Measurements from ENCODE around the gene KCNG2.

Gene KCNG2

DNA sequence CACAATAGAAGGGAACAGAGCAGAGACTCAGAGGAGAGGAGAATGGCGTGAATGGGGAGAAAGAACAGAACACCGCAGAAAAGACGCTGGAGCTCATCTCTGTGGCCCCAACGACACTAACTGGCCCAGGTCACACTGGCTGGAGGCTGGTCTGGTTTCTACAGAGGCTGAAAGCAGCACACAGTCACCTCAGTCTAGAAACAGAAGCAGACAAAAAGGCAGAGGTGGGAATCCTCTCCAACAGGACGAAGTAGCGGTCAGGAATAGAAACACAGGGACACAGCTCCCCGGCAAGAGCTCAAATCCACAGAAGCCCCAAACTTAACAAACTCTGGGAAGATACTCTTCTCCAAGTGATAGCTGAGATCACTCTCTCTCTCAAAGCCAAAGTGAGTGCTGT lies 144.5 kb downstream of the KCNG2 start:
- Histone ChIP-seq H3K27ac (no peak overlapping the region), H3K36me3 (peaks cover 97% of the 10 kb centered on the region), H3K4me1 (peaks cover 37% of the 10 kb centered on the region), H3K4me3 (no peak overlapping the region), H4K20me1 (peaks cover 100% of the 10 kb centered on the region), H3K27me3 (no peaks in the 10 kb centered on the region), H3K9ac (no peak overlapping the region), H3K9me3 (peaks cover 19% of the 10 kb centered on the region), H3K4me2 (no peak overlapping the region)
- TF ChIP-seq Cebpa-rat (IDR thresholded peaks at IDR 0.05) = no peak

DNA sequence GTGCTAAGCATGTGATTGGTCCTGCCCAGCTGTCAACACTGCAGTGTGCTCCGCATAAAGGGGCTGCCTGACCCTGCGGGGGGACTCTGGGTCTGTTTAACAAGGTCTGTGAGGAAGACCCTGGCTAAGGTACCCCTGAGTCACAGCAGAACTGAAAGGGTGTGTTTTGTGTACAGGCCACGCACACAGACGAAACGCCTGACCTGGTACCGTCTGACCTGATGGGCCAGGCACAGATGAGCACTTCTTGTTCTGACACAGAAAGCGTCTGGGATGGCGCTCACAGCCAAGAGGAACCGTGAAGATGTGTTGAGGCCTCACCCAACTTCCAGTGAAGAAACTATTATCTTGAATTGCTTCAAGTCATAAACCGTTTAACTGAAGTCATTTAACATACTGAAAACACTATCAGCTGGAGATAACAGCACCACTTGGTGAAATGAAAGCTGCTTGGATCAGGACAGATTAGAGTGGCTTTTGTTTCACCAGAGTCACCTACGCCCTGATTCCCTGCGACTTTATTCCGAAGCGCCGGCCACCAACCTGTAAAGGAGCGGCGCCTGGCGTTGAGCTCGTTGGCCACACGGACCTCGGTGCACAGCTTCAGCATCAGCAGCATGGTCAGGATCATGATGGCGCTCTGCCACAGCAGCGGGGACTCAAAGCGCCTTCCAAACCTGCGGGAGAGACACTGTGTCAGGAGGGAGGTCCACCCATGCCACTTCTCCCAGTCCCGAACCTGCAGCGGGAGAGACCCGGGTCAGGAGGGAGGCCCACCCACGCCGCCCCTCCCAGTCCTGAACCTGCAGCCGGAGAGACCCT lies 145.3 kb downstream of the KCNG2 start:
- H3K27ac ChIP-seq = no peak overlapping the region
- no peak overlapping the region for H3K9ac ChIP-seq
- peaks cover 100% of the 10 kb centered on the region for H4K20me1 ChIP-seq
- H3K9me3 ChIP-seq = peaks cover 11% of the 10 kb centered on the region
- no peak overlapping the region for H3K4me3 ChIP-seq
- peaks cover 43% of the 10 kb centered on the region for H3K4me1 ChIP-seq
- no peak for TF ChIP-seq Cebpa-rat (IDR thresholded peaks at IDR 0.05)
- peaks cover 94% of the 10 kb centered on the region for H3K36me3 ChIP-seq
- no peak overlapping the region for H3K4me2 ChIP-seq
- H3K27me3 ChIP-seq = no peaks in the 10 kb centered on the region

DNA sequence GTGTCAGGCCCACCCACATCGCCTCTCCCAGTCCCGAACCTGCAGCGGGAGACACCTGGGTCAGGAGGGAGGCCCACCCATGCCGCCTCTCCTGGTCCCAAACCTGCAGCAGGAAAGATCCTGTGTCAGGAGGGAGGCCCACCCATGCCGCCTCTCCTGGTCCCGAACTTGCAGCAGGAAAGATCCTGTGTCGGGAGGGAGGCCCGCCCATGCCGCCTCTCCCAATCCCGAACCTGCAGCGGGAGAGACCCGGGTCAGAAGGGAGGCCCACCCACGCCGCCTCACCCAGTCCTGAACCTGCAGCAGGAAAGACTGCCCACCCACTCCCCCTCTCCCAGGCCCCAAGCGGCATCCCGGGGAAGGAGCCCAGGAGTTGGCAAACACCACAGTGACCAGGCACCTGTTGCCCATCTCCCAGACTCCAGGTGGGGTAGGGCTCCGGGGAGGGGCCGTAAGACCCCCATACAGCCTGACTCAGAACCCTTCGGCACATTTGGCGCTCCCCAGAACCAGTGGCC lies 145.9 kb downstream of the KCNG2 start:
- H3K4me3 ChIP-seq = no peak overlapping the region
- H3K9me3 ChIP-seq = peaks cover 7% of the 10 kb centered on the region; the same call in 1 of the 2 replicates
- TF ChIP-seq Cebpa-rat (IDR thresholded peaks at IDR 0.05) = no peak
- H3K4me1 ChIP-seq = peaks cover 50% of the 10 kb centered on the region
- H3K27ac ChIP-seq = 0 out of 2 replicates have a peak overlapping the region, but pooled peaks have one; percentile 55
- H4K20me1 ChIP-seq = peaks cover 100% of the 10 kb centered on the region
- peaks cover 94% of the 10 kb centered on the region for H3K36me3 ChIP-seq
- H3K9ac ChIP-seq = no peak overlapping the region
- no peaks in the 10 kb centered on the region for H3K27me3 ChIP-seq
- H3K4me2 ChIP-seq = peak overlapping the region; percentile 71; the same call in 1 of the 2 replicates

DNA sequence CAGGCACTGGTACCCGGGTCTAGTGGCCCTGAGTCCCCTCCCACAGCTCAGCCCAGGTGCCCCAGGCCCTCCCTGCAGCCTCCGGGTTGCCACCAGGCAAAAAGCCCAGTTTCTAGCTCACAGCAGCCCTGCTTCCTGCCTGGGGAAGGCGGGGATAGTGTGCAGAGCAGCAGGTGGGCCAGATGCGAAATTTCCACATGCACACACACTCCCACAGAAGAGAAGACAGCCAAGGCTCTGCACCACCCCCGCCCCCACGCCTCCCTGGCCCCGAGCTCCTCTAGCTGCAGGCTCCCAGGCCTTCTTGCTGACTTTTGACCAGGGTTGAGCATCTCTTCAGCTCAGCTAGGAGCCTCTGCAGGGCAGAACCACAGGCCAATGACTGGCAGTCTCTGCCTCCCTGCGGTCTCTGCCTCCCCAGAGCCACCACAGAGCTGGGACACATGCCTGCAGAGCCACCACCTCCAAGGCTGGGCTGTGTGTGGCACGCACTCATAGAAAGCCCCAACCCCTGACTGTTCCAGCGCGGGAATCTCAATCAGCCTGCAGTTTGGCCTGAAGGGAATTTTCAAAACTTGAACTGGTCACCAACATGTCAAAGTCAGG lies 146.5 kb downstream of the KCNG2 start:
- Histone ChIP-seq H3K36me3 (peaks cover 94% of the 10 kb centered on the region), H3K4me1 (peaks cover 55% of the 10 kb centered on the region), H3K4me2 (peak overlapping the region; percentile 71), H3K9me3 (peaks cover 7% of the 10 kb centered on the region; the same call in 1 of the 2 replicates), H3K27me3 (no peaks in the 10 kb centered on the region), H3K9ac (peak overlapping the region; percentile 53; the same call in 1 of the 2 replicates), H3K4me3 (no peak overlapping the region), H4K20me1 (peaks cover 100% of the 10 kb centered on the region), H3K27ac (peak overlapping the region; percentile 55; the same call in 1 of the 2 replicates)
- no peak for TF ChIP-seq Cebpa-rat (IDR thresholded peaks at IDR 0.05)

DNA sequence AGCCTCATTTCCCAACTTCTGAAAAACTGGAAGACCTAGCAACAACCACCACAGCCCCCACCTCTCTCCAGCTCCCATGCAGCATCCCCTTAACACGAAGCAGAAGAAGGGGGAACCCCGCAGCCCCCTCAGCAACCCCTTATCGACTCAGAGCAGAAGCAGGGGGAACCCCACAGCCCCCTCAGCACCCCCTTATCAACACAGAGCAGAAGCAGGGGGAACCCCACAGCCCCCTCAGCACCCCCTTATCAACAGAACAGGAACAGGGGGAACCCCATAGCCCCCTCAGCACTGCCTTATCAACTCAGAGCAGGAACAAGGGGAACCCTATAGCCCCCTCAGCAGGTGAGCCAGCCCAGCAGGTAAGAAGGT lies 147.0 kb downstream of the KCNG2 start:
- H3K4me1 ChIP-seq = peaks cover 60% of the 10 kb centered on the region
- H3K9ac ChIP-seq = peak overlapping the region; percentile 53
- no peak for TF ChIP-seq Cebpa-rat (IDR thresholded peaks at IDR 0.05)
- H3K27me3 ChIP-seq = no peaks in the 10 kb centered on the region
- peak overlapping the region; percentile 71 for H3K4me2 ChIP-seq
- peaks cover 100% of the 10 kb centered on the region for H4K20me1 ChIP-seq
- H3K27ac ChIP-seq = peak overlapping the region; percentile 55
- peak overlapping the region; percentile 4; the same call in 1 of the 2 replicates for H3K4me3 ChIP-seq
- peaks cover 7% of the 10 kb centered on the region; the same call in 1 of the 2 replicates for H3K9me3 ChIP-seq
- peaks cover 90% of the 10 kb centered on the region for H3K36me3 ChIP-seq

DNA sequence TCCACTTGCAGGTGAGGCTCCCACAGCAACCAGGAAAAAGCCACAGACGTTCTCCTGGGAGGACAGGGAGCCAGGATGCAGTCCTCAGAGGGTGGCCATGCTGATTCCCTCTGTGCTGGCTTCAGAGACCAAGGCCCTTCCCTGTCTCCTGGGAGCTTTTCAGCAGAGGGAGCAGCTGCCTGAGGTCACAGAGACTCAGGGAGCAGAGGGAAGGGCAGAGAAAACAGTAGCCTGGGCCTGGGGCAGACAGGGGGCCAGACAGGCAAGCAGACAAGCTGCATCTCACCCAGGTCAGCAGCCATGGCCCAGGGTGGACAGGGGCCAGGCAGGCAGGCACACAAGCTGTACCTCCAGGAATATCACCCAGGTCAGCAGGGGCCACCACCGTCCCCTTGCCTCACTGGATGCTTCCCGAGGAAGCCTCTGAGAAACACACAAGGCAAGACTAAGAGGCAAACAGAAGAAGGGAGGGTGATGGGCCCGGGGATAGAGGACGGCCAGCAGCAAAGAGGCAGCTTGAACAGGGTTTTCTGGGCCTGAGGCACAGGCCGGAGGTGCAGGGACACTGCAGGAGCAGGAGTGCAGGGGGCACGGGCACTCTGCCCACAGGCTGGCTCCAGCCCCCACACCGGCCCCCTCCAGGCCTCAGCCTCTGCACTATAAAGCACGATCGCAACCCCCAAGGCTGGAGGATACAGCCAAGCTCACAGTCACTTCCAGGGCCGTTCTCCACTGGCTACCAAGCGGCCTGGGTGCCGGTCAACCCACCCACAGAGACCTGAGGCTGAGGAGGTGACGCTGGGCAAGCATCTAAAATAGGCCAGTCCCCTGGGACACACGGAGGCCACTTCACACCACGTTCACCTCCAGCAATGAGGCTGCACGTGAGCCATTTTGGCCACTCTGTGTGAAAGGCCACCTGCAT lies 147.6 kb downstream of the KCNG2 start:
- Histone ChIP-seq H4K20me1 (peaks cover 100% of the 10 kb centered on the region), H3K27ac (peak overlapping the region; percentile 55), H3K4me3 (peak overlapping the region; percentile 4; the same call in 1 of the 2 replicates), H3K9me3 (peaks cover 3% of the 10 kb centered on the region; the same call in 1 of the 2 replicates), H3K4me1 (peaks cover 66% of the 10 kb centered on the region), H3K27me3 (no peaks in the 10 kb centered on the region), H3K9ac (peak overlapping the region; percentile 53), H3K36me3 (peaks cover 84% of the 10 kb centered on the region), H3K4me2 (peak overlapping the region; percentile 71)
- no peak for TF ChIP-seq Cebpa-rat (IDR thresholded peaks at IDR 0.05)

DNA sequence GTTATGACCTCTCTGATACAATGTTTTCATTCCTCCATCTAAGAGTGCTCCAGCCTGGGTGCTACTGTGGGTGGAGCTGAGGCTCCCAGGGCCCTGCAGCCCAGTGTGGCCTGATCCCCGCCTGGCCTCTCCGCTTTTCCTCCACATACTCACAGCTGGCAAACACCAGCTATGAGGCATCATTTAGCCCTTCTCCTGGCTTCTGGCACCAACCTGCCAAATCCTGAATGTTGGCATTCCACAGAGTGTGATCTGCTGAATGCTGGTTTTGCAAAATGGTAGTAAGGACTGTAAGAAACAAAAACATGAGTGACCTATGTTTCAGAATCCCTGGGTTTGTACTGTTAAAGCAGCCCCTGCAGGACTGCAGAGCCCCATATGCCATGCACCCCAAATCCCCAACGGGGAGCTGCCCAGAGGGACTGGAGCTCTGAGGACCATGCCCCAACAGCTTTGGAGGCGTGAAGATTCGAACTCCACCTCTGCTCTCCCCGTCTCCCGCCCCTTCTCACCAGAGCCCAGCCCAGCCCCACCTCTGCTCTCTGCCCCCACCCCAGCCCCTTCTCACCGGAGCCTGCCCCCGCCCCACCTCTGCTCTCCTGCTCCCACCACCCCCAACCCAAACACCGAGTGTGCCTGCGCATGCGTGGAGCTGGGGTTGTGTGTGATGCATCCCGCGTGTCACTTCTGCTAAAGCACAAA lies 149.5 kb downstream of the KCNG2 start:
- no peak overlapping the region for H3K27ac ChIP-seq
- peaks cover 70% of the 10 kb centered on the region for H3K4me1 ChIP-seq
- no peak for TF ChIP-seq Cebpa-rat (IDR thresholded peaks at IDR 0.05)
- peaks cover 89% of the 10 kb centered on the region for H4K20me1 ChIP-seq
- no peaks in the 10 kb centered on the region for H3K9me3 ChIP-seq
- no peaks in the 10 kb centered on the region for H3K27me3 ChIP-seq
- no peak overlapping the region for H3K4me3 ChIP-seq
- peaks cover 65% of the 10 kb centered on the region for H3K36me3 ChIP-seq
- no peak overlapping the region for H3K9ac ChIP-seq
- peak overlapping the region; percentile 96 for H3K4me2 ChIP-seq

DNA sequence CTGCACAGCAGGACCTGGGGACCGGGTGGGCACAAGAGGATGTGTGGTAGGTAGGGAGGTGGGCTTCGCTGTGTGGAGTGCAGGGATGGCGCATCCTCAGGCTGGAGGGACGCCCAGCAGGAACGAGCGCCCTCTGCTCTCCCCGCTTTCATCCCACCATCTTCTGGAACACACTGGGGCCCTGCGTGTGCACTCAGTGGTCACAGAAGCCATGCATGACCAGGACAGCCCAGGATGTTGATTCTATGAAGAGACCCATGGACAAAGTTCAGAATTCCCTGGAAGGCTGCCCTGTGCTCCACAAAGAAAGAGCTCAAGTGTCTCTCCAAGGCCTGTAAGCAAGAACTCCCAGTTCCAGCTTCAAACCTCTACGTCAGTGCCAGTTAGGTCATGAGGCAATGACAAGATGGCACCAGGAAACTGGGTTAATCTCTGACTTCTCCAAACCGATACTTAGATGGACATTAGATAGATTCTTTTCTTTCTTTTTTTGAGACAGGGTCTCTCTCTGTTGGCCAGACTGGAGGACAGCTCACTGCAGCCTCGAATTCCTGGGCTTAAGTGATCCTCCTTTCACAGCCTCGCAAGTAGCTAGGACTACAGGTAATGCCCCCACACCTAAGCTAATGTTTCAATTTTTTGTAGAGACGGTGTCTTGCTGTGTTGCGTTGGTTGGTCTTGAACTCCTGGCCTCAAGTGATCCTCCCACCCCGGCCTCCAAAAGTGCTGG lies 150.3 kb downstream of the KCNG2 start:
- Histone ChIP-seq H3K4me3 (no peak overlapping the region), H3K27me3 (no peaks in the 10 kb centered on the region), H3K9me3 (no peaks in the 10 kb centered on the region), H3K9ac (no peak overlapping the region), H3K4me1 (peaks cover 71% of the 10 kb centered on the region), H3K4me2 (peak overlapping the region; percentile 96), H3K27ac (peak overlapping the region; percentile 85; the same call in 1 of the 2 replicates), H4K20me1 (peaks cover 80% of the 10 kb centered on the region), H3K36me3 (peaks cover 57% of the 10 kb centered on the region)
- TF ChIP-seq Cebpa-rat (IDR thresholded peaks at IDR 0.05) = no peak

Measured in BLaER1 (cell line).